ENCODE data around the gene ATP11A. TPM values are rescaled to one million over a fixed set of nuclear protein-coding genes. Genes with fewer than 3 reads are reported as not detected.
"Not testable (repeated sequence)": the region's sequence is repeated elsewhere in the genome, so short reads cannot be mapped to it uniquely, and the experiment has no call there.

ATP11A gene
- total and polyA plus RNA-seq, 9 of the 15 experiments (the other 6 are each of a cell fraction or from before 2014, with no cell fraction given) = 0.38 to 34.2 (median 4.2) TPM

DNA sequence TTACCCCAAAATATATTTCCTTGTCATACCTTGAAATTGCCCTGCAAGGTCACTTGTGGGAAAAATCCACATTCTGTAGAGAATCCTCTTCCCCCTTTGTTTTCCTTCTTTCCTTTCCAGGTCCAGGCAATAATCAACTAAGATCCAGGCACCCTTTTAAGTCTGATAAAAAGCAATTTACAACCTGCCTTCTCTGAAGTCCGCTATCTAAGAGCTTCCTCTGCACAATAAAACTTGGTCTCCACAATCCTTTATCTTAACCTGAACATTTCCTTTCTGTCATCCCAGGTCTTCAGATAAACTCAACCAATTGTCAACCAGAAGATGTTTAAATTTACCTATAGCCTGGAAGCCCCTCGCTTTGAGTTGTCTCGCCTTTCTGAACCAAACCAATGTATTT is 19.5 kb downstream of the ATP11A start (continued):
- TF ChIP-seq, protein P1, sequence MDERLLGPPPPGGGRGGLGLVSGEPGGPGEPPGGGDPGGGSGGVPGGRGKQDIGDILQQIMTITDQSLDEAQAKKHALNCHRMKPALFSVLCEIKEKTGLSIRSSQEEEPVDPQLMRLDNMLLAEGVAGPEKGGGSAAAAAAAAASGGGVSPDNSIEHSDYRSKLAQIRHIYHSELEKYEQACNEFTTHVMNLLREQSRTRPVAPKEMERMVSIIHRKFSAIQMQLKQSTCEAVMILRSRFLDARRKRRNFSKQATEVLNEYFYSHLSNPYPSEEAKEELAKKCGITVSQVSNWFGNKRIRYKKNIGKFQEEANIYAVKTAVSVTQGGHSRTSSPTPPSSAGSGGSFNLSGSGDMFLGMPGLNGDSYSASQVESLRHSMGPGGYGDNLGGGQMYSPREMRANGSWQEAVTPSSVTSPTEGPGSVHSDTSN (CRISPR knock-in tag; IDR thresholded peaks at IDR 0.05; ENCODE audit: low read depth) = not testable (repeated sequence)
- TF ChIP-seq, protein P1 (tag; conservative IDR thresholded peaks at IDR 0.05; ENCODE audit: low read depth) = peak; percentile 19; the same call in 1 of the 2 replicates
- peak; percentile 58 for TF ChIP-seq MTA2 (IDR thresholded peaks at IDR 0.05; ENCODE audit: low read depth)
- TF ChIP-seq TCF7 (IDR thresholded peaks at IDR 0.05; ENCODE audit: borderline replicate concordance) = 0 out of 2 replicates have a peak, but pooled peaks have one; percentile 64
- TF ChIP-seq MEIS2 (IDR thresholded peaks at IDR 0.05; ENCODE audit: partially characterized antibody) = peak; percentile 77
- TF ChIP-seq NFIC (IDR thresholded peaks at IDR 0.05) = peak; percentile 72
- TF ChIP-seq, protein P2, sequence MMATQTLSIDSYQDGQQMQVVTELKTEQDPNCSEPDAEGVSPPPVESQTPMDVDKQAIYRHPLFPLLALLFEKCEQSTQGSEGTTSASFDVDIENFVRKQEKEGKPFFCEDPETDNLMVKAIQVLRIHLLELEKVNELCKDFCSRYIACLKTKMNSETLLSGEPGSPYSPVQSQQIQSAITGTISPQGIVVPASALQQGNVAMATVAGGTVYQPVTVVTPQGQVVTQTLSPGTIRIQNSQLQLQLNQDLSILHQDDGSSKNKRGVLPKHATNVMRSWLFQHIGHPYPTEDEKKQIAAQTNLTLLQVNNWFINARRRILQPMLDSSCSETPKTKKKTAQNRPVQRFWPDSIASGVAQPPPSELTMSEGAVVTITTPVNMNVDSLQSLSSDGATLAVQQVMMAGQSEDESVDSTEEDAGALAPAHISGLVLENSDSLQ (IDR thresholded peaks at IDR 0.05) = 0 out of 2 replicates have a peak, but pooled peaks have one; percentile 23
- peak; percentile 91 for TF ChIP-seq CBFA2T2 (conservative IDR thresholded peaks at IDR 0.05)
- TF ChIP-seq CC2D1A (IDR thresholded peaks at IDR 0.05) = peak; percentile 91
- TF ChIP-seq CBFA2T3 (IDR thresholded peaks at IDR 0.05) = peak; percentile 94
- TF ChIP-seq LEF1 (IDR thresholded peaks at IDR 0.05) = peak; percentile 45; the same call in 1 of the 2 replicates
- TF ChIP-seq BCOR (IDR thresholded peaks at IDR 0.05) = peak; percentile 9; the same call in 1 of the 2 replicates
- peak; percentile 90 for TF ChIP-seq ARID1B (IDR thresholded peaks at IDR 0.05)
- peak; percentile 46 for TF ChIP-seq HDAC3 (IDR thresholded peaks at IDR 0.05; ENCODE audit: borderline replicate concordance, partially characterized antibody)
- peak; percentile 89 for TF ChIP-seq TCF3 (CRISPR knock-in tag; IDR thresholded peaks at IDR 0.05)
- peak; percentile 31; the same call in 1 of the 2 replicates for TF ChIP-seq PML (IDR thresholded peaks at IDR 0.05; ENCODE audit: low read length)
- TF ChIP-seq, protein P3, sequence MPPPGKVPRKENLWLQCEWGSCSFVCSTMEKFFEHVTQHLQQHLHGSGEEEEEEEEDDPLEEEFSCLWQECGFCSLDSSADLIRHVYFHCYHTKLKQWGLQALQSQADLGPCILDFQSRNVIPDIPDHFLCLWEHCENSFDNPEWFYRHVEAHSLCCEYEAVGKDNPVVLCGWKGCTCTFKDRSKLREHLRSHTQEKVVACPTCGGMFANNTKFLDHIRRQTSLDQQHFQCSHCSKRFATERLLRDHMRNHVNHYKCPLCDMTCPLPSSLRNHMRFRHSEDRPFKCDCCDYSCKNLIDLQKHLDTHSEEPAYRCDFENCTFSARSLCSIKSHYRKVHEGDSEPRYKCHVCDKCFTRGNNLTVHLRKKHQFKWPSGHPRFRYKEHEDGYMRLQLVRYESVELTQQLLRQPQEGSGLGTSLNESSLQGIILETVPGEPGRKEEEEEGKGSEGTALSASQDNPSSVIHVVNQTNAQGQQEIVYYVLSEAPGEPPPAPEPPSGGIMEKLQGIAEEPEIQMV (tag; conservative IDR thresholded peaks at IDR 0.05; ENCODE audit: low read depth) = peak; percentile 79
- TF ChIP-seq SMARCA4 (IDR thresholded peaks at IDR 0.05) = peak; percentile 68
